Measurements from ENCODE around the gene DPYD.

DPYD gene

GRCh38 chr1:97377432-97378034 lies 543.3 kb downstream of the DPYD start:
- Histone ChIP-seq H3K4me1 (ENCODE audit: low read length) (no peaks in the 10 kb centered on the region), H3K79me2 (ENCODE audit: low read length) (no peaks in the 10 kb centered on the region), H4K20me1 (ENCODE audit: insufficient read depth, low read length) (no peaks in the 10 kb centered on the region), H3K9me3 (replicated peaks; ENCODE audit: insufficient read depth, low read length) (no peaks in the 10 kb centered on the region), H3K27ac (ENCODE audit: low read length) (no peak overlapping the region), H3K27me3 (replicated peaks; ENCODE audit: insufficient read depth, low read length) (no peaks in the 10 kb centered on the region), H3F3A (ENCODE audit: insufficient read depth, low read length) (no peaks in the 10 kb centered on the region), H3K9ac (ENCODE audit: low read length) (no peak overlapping the region), H3K9me2 (replicated peaks; ENCODE audit: insufficient read depth, low read length) (no peaks in the 10 kb centered on the region), H3K4me2 (ENCODE audit: low read depth, low read length) (no peak overlapping the region), H3K4me3 (ENCODE audit: low read length) (no peak overlapping the region), H2AFZ (ENCODE audit: low read length) (no peak overlapping the region), H3K36me3 (replicated peaks; ENCODE audit: insufficient read depth, low read length) (no peaks in the 10 kb centered on the region)
- DNase-seq = no peak
- TF ChIP-seq EZH2 (optimal IDR thresholded peaks at IDR 0.05; ENCODE audit: low read depth, low read length) = no peak
- no peak for TF ChIP-seq EZH2phosphoT487 (IDR thresholded peaks at IDR 0.05; ENCODE audit: low read length)
- TF ChIP-seq, protein P1, sequence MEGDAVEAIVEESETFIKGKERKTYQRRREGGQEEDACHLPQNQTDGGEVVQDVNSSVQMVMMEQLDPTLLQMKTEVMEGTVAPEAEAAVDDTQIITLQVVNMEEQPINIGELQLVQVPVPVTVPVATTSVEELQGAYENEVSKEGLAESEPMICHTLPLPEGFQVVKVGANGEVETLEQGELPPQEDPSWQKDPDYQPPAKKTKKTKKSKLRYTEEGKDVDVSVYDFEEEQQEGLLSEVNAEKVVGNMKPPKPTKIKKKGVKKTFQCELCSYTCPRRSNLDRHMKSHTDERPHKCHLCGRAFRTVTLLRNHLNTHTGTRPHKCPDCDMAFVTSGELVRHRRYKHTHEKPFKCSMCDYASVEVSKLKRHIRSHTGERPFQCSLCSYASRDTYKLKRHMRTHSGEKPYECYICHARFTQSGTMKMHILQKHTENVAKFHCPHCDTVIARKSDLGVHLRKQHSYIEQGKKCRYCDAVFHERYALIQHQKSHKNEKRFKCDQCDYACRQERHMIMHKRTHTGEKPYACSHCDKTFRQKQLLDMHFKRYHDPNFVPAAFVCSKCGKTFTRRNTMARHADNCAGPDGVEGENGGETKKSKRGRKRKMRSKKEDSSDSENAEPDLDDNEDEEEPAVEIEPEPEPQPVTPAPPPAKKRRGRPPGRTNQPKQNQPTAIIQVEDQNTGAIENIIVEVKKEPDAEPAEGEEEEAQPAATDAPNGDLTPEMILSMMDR (IDR thresholded peaks at IDR 0.05; ENCODE audit: low read length) = no peak

- Histone ChIP-seq H3K9ac (ENCODE audit: low read length) (no peak overlapping the region), H3K36me3 (replicated peaks; ENCODE audit: insufficient read depth, low read length) (no peaks in the 10 kb centered on the region), H3K27me3 (replicated peaks; ENCODE audit: insufficient read depth, low read length) (no peaks in the 10 kb centered on the region), H3K79me2 (ENCODE audit: low read length) (no peaks in the 10 kb centered on the region), H3K27ac (ENCODE audit: low read length) (no peak overlapping the region), H3K4me1 (ENCODE audit: low read length) (no peaks in the 10 kb centered on the region), H4K20me1 (ENCODE audit: insufficient read depth, low read length) (no peaks in the 10 kb centered on the region), H3K4me2 (ENCODE audit: low read depth, low read length) (no peak overlapping the region), H3K9me2 (replicated peaks; ENCODE audit: insufficient read depth, low read length) (no peaks in the 10 kb centered on the region), H3F3A (ENCODE audit: insufficient read depth, low read length) (no peaks in the 10 kb centered on the region), H3K9me3 (replicated peaks; ENCODE audit: insufficient read depth, low read length) (no peaks in the 10 kb centered on the region), H3K4me3 (ENCODE audit: low read length) (no peak overlapping the region), H2AFZ (ENCODE audit: low read length) (no peak overlapping the region)
- TF ChIP-seq EZH2phosphoT487 (IDR thresholded peaks at IDR 0.05; ENCODE audit: low read length) (no peak), EZH2 (optimal IDR thresholded peaks at IDR 0.05; ENCODE audit: low read depth, low read length) (no peak)
- TF ChIP-seq, protein P1 (IDR thresholded peaks at IDR 0.05; ENCODE audit: low read length) = no peak
- DNase-seq = no peak
These were observed 547.8 kb downstream of the DPYD start for GRCh38 chr1:97373000-97373399.

DNA sequence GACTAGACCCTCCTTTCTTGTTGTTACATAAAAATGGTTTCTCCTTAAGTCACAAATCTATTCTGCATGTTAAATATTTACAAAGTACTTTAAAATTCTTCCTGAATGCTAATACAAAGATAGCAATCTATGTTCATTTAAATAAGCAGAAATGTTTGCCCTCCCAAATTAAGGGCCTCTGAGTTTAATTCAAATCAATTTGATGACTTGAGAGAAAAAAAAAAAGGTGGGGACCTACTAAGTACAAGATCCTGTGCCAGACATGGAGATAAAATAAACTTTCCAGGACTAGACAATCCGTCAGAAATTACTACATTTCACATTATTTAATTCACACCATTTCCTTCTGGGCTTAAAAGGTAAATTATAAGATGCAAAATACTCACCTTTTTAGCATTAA lies 548.3 kb downstream of the DPYD start:
- no peaks in the 10 kb centered on the region for H3K36me3 ChIP-seq (replicated peaks; ENCODE audit: insufficient read depth, low read length)
- no peak overlapping the region for H2AFZ ChIP-seq (ENCODE audit: low read length)
- H3K9ac ChIP-seq (ENCODE audit: low read length) = no peak overlapping the region
- no peak overlapping the region for H3K4me2 ChIP-seq (ENCODE audit: low read depth, low read length)
- no peaks in the 10 kb centered on the region for H3K79me2 ChIP-seq (ENCODE audit: low read length)
- H3K27me3 ChIP-seq (replicated peaks; ENCODE audit: insufficient read depth, low read length) = no peaks in the 10 kb centered on the region
- TF ChIP-seq, protein P1 (IDR thresholded peaks at IDR 0.05; ENCODE audit: low read length) = no peak
- no peak for TF ChIP-seq EZH2 (optimal IDR thresholded peaks at IDR 0.05; ENCODE audit: low read depth, low read length)
- no peak for TF ChIP-seq EZH2phosphoT487 (IDR thresholded peaks at IDR 0.05; ENCODE audit: low read length)
- H3K4me1 ChIP-seq (ENCODE audit: low read length) = no peaks in the 10 kb centered on the region
- H3F3A ChIP-seq (ENCODE audit: insufficient read depth, low read length) = no peaks in the 10 kb centered on the region
- no peak overlapping the region for H3K4me3 ChIP-seq (ENCODE audit: low read length)
- H3K27ac ChIP-seq (ENCODE audit: low read length) = no peak overlapping the region
- no peak for DNase-seq
- H3K9me3 ChIP-seq (replicated peaks; ENCODE audit: insufficient read depth, low read length) = no peaks in the 10 kb centered on the region
- no peaks in the 10 kb centered on the region for H4K20me1 ChIP-seq (ENCODE audit: insufficient read depth, low read length)
- no peaks in the 10 kb centered on the region for H3K9me2 ChIP-seq (replicated peaks; ENCODE audit: insufficient read depth, low read length)
